ENCODE data around the gene IFNAR1. TPM values are rescaled to one million over a fixed set of nuclear protein-coding genes. Genes with fewer than 3 reads are reported as not detected.

Gene IFNAR1
- polyA plus RNA-seq (2011; rRNA removed), result 11.4 and 15.0 TPM in 2 replicates
- 14.2 and 14.3 TPM in 2 replicates for polyA minus RNA-seq (2011; rRNA and poly(A)+ RNA removed)

DNA sequence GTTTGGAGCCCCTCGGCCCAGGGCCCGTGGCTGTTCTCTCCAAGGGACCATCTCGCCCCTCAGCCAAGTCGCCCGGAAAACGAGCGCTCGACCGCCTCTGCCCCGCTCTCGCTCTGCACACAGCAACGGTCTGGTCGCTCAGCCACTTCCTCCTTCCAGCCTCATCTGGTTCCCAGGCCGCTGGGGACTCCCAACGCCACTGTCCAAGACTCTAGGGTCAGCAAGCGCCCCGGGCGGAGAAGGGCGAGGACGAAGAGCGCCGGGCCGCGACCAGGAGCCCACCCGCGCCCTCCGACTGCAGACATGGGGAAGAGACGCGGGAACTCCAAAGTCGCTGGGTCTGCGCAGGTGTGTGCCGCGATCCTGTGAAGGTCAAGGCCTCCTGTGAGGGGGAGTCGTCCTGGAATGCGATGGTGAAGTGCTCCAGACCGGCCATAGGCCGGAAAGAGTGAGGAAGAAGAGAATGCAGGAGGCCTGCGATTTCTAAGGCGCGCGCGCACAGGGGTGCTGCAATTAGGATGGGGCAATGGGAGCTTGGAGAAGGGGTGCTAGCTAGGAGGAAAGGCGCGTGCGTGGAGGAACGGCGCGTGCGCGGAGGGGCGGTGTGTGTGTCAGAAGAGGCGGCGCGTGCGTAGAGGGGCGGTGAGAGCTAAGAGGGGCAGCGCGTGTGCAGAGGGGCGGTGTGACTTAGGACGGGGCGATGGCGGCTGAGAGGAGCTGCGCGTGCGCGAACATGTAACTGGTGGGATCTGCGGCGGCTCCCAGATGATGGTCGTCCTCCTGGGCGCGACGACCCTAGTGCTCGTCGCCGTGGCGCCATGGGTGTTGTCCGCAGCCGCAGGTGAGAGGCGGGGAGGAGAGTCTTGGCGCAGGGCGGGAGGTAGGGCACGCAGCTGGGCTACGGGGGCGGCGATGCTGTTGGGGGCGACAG is at the start of gene IFNAR1:
Gene IFNAR1 (plus strand): TSS at position 680 of the 931 bp plus-strand sequence. CDS start 86 bp downstream, at position 766.
- POLR2A ChIA-PET, result interaction anchor here (0.5 to 1.0 kb wide), 6 partner anchors 28 to 927 kb away, joined by 3 to 4 read pairs (median 3); partner anchors contain the start of gene IL10RB
- H3K4me3 ChIP-seq (ENCODE audit: low read depth, low read length), result peak within 1 kb of the TSS; percentile 97

DNA sequence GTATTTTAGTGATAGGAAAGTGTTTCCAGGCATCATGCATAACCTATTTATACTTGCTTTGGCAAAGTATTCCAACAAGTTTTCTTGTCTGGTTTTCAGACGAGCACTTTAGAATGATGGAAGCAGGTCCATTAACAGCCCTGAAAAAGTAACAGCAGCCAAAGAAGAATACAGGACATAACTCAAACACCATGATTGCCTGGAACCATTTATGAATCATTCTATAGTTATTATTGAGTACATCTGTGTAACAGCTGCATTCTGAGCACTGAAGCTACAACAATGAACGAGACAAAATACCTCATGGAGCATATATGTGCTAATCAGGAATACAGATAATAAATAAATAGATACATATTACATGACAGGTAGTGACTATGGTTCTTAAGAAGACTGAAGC is 46.0 kb upstream of the IFNAR1 start:
- no peak for DNase-seq (ENCODE audit: low read depth)
- Histone ChIP-seq H3K36me3 (ENCODE audit: control insufficient read depth, insufficient read depth, low read length) (peaks cover 15% of the 10 kb centered on the region), H3K4me3 (ENCODE audit: low read depth, low read length) (no peak overlapping the region), H3K27me3 (ENCODE audit: control insufficient read depth, insufficient read depth, low read length) (no peaks in the 10 kb centered on the region)
- TF ChIP-seq, protein P1, sequence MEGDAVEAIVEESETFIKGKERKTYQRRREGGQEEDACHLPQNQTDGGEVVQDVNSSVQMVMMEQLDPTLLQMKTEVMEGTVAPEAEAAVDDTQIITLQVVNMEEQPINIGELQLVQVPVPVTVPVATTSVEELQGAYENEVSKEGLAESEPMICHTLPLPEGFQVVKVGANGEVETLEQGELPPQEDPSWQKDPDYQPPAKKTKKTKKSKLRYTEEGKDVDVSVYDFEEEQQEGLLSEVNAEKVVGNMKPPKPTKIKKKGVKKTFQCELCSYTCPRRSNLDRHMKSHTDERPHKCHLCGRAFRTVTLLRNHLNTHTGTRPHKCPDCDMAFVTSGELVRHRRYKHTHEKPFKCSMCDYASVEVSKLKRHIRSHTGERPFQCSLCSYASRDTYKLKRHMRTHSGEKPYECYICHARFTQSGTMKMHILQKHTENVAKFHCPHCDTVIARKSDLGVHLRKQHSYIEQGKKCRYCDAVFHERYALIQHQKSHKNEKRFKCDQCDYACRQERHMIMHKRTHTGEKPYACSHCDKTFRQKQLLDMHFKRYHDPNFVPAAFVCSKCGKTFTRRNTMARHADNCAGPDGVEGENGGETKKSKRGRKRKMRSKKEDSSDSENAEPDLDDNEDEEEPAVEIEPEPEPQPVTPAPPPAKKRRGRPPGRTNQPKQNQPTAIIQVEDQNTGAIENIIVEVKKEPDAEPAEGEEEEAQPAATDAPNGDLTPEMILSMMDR (IDR thresholded peaks at IDR 0.05; ENCODE audit: insufficient read depth, low read depth, low read length), result no peak
- POLR2A ChIA-PET, result interaction anchor here (0.6 to 1.2 kb wide), 2 partner anchors 15 to 156 kb away, joined by 3 read pairs; no protein-coding TSS in a partner anchor
- CTCF ChIA-PET, result interaction anchor here (0.6 to 1.2 kb wide), 3 partner anchors 82 to 878 kb away, joined by 3 read pairs; no protein-coding TSS in a partner anchor

More for the DNA sequence above, at the start of gene IFNAR1:
- CTCF ChIA-PET, result interaction anchor here (0.8 to 1.3 kb wide), 2 partner anchors 36 to 87 kb away, joined by 3 to 11 read pairs; no protein-coding TSS in a partner anchor
- DNase-seq (ENCODE audit: low read depth), result peak; percentile 84
- no peaks in the 10 kb centered on the region for H3K36me3 ChIP-seq (ENCODE audit: control insufficient read depth, insufficient read depth, low read length)
- TF ChIP-seq, protein P1 (IDR thresholded peaks at IDR 0.05; ENCODE audit: insufficient read depth, low read depth, low read length), result no peak
- no peaks in the 10 kb centered on the region for H3K27me3 ChIP-seq (ENCODE audit: control insufficient read depth, insufficient read depth, low read length)

DNA sequence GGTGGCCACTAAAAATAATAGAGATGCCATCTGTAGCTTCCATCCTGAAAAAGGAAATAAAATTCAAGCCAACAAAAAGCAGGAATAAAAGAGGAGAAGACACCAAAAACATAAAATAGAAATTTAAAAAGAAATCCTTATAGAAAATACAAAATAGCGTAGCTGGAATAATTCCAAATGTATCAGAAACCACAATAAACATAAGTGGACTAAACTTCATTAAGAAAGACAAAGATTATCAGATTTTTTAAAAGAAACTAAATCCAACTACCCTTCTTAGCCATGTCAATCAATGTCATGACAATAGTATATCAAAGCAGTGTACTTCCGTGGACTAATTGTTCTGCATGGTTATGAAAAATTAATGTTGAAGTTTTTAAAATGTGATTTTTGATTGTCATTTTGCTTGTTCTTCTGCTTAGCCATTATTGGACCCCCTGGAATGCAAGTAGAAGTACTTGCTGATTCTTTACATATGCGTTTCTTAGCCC is 45.4 kb upstream of the IFNAR1 start:
- DNase-seq (ENCODE audit: low read depth), result no peak
- CTCF ChIA-PET, result interaction anchor here (0.6 to 1.2 kb wide), 3 partner anchors 81 to 879 kb away, joined by 3 read pairs; no protein-coding TSS in a partner anchor
- H3K4me3 ChIP-seq (ENCODE audit: low read depth, low read length), result no peak overlapping the region
- H3K27me3 ChIP-seq (ENCODE audit: control insufficient read depth, insufficient read depth, low read length), result no peaks in the 10 kb centered on the region
- POLR2A ChIA-PET, result interaction anchor here (0.6 to 1.2 kb wide), 2 partner anchors 14 to 155 kb away, joined by 3 read pairs; no protein-coding TSS in a partner anchor
- TF ChIP-seq, protein P1 (IDR thresholded peaks at IDR 0.05; ENCODE audit: insufficient read depth, low read depth, low read length), result no peak
- H3K36me3 ChIP-seq (ENCODE audit: control insufficient read depth, insufficient read depth, low read length), result peaks cover 15% of the 10 kb centered on the region

DNA sequence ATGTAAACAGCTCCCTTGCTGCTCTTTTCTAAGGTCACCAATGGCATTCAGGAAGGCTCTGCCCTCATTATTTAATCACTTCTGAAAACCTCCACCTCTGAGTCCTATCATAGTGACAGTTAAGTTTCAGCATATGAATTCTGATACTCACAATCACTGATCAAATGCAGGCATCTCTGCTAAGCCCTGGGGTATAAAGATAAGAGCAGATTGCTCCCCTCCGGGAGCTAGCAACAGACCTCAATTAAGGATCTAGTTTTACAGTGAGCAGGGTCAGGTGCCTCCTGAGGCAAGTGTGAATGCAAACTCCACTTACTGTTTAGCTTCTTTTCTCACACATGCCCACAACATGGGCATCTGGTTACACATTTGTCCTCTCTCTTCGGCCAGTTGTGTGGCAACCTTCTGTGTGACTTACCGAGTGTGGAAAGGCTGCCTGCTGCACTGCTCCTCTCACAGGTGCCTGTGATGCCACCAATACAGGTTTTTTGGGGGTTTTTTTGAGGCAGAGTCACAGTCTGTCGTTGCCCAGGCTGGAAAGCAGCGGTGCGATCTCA is 43.6 kb upstream of the IFNAR1 start:
- TF ChIP-seq, protein P1 (IDR thresholded peaks at IDR 0.05; ENCODE audit: insufficient read depth, low read depth, low read length), result no peak
- DNase-seq (ENCODE audit: low read depth), result no peak
- POLR2A ChIA-PET, result no interaction called here
- Histone ChIP-seq H3K4me3 (ENCODE audit: low read depth, low read length) (no peak overlapping the region), H3K27me3 (ENCODE audit: control insufficient read depth, insufficient read depth, low read length) (no peaks in the 10 kb centered on the region), H3K36me3 (ENCODE audit: control insufficient read depth, insufficient read depth, low read length) (peaks cover 22% of the 10 kb centered on the region)
- CTCF ChIA-PET, result interaction anchor here (0.6 kb wide), 1 partner anchor 80 kb away, joined by 3 read pairs; no protein-coding TSS in a partner anchor
